Iris pigment epithelial cell (primary cell): ENCODE results near the gene DIS3.
"Not testable (repeated sequence)": the region's sequence is repeated elsewhere in the genome, so short reads cannot be mapped to it uniquely, and the experiment has no call there.

Experiments used
- DNase-seq: peaks from one replicate; pipeline ENCODE4 v3.0.0-alpha.2; 2011; ENCODE audit warnings: low read depth

The DIS3 gene, protein sequence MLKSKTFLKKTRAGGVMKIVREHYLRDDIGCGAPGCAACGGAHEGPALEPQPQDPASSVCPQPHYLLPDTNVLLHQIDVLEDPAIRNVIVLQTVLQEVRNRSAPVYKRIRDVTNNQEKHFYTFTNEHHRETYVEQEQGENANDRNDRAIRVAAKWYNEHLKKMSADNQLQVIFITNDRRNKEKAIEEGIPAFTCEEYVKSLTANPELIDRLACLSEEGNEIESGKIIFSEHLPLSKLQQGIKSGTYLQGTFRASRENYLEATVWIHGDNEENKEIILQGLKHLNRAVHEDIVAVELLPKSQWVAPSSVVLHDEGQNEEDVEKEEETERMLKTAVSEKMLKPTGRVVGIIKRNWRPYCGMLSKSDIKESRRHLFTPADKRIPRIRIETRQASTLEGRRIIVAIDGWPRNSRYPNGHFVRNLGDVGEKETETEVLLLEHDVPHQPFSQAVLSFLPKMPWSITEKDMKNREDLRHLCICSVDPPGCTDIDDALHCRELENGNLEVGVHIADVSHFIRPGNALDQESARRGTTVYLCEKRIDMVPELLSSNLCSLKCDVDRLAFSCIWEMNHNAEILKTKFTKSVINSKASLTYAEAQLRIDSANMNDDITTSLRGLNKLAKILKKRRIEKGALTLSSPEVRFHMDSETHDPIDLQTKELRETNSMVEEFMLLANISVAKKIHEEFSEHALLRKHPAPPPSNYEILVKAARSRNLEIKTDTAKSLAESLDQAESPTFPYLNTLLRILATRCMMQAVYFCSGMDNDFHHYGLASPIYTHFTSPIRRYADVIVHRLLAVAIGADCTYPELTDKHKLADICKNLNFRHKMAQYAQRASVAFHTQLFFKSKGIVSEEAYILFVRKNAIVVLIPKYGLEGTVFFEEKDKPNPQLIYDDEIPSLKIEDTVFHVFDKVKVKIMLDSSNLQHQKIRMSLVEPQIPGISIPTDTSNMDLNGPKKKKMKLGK

DNA sequence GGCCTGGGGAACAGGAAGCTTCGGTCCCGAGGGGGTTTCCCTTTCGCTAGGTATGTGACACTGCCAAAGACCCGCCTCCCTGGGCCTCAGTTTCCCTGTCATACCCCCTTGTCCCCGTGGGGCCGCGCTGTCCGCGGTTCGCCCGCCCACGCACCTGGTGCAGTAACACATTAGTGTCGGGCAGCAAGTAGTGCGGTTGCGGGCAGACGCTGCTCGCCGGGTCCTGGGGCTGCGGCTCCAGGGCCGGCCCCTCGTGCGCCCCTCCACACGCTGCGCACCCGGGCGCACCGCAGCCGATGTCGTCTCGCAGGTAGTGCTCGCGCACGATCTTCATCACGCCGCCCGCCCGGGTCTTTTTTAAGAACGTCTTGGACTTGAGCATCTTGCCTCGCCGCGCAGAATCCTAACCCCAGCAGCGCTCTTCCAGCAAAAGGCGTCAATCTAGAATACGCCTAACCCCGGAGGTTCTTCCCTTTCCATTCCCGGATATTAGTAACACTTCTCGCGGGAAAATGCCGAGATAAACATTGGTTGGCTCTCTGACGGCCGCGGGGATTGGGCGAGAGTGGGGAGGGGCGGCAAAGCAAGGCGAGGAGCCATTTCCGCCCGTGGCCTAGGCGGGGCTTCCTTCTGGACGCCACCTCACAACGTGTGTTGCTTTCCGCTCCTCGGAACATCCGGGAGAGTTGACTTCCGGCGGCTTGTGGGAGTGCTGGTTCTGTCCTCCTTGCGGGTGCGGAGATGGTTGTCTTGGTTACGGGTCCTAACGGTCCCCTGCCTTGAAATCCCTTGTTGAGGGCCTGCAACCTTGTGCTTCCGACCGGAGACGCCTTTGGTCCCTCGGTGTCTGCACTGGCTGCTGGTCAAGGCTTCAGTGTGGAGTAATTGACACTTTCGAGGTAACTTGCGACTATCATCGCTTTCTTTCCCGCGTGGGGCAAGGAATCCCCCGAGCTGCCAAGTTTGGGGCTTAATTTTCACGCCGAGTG lies at the start of gene DIS3, which contains the start of gene PIBF1:
TSS of gene DIS3 (minus strand) at position 450 of the 989 bp plus-strand sequence. CDS start at position 382, 68 bp downstream.
TSS of gene PIBF1 (plus strand) at position 683 of the 989 bp plus-strand sequence. CDS start 1,337 bp downstream, outside the sequence.
- peak; percentile 99 for DNase-seq

DNA sequence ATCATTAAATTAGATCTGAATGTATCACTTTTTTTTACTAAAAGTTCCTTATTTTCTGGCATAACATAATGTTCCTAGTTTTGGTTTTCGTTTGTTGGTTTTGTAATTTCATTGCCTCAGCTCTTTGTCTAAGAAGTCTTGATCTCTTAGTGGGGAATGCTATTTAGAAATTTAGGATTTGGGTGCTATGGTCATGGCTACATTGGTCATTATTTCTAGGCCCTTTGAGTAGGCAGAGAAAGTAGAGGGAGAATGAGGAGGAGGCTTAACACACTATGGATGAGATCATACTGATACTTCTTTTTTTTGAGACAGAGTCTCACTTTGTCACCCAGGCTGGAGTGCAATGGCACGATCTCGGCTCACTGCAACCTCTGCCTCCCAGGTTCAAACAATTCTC lies 42.0 kb upstream of the DIS3 start:
- no peak for DNase-seq

DNA sequence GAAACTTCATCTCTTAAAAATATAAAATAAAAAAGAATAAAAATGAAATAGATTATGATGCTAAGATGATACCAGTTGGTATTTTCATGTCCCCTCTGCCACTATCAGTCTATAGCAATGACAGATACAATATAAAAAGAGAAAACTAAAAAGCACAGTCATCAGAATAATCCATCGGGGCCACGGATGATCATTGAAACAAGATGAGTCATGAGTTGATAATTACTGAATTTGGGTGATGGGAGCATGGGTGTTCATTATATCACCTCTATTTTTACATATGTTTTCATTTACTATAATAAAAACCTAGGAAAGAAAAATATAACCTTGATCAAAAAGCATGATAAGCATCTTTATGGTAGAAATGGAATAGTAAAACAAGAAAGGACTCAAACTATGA lies 41.4 kb upstream of the DIS3 start:
- no peak for DNase-seq

DNA sequence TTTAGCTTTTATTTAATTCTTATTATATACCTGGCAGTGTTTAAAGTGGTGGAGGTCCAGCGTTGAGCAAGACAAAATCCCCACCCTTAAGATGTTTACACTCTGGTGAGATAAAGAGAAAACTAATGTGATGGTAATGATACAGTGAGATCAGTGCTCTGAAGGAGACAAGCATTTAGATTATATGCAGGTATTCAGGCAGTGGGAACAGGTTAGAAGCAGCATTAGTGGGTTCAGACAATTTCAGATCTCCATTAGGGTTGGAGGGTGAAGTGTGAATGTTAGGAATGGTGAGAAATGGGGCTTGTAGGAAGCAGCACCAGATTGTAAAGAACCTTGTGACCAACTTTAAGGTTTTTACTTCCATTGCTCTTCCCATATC lies 39.2 kb upstream of the DIS3 start:
- DNase-seq = no peak

DNA sequence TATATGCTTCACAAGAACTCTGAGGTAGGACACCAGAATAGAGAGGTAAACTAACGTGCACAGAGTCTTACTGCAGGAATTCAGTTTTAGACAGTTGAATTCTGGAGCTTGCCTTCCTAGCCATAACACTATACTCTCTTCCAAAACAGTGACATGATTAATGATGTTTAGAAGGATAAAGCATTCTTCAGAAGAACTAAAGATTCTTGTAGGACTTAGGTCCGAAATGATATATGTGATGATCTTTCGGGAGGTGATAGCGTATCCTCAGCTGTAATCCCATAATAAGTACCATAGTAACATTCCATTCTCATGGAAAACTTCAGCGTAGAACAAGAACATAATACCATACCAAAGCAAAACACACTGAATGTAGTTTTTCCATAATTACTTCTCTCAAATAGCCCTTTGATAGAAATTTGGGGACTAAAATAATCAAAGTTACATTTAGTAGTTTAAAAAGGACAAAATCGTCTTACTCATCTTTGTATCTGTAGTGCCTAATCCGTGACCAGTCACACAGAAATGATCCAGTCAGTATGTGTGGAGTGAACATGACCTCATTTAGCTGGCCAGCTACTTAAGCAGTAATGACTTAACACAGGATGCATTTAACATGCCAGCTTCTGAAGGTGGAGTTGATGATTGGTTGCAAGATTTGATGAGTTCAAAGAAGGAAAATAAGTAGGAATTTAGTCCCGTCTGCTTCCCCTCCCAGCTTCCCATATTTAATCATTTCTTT lies 38.6 kb upstream of the DIS3 start:
- DNase-seq = peak; percentile 80

DNA sequence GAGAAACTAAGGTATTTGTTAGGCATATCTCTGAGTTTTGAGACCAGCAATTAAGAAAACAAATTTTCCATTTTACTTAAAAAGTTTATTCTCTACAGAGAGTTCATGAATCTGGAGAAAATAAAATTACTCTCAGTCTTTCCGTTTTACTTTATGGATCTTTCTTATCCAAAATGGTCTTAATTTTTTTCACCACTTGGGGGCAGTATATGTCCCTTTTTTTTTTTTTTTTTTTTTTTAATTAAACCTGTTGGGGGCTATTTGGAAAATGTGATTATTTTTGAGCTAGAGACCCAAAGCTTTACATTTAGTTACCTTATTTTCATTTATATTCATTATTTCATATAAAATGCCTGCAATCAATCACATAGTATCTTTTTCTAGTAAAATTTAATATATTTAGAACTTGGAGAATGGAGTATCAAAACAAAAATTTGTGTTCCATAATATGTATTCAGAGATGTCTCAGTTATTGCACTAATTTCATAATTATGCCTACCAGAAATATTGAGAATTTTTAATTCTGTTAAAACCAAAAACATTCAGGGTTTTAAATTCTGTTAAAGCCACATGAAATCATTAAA lies 27.3 kb upstream of the DIS3 start:
- no peak for DNase-seq

DNA sequence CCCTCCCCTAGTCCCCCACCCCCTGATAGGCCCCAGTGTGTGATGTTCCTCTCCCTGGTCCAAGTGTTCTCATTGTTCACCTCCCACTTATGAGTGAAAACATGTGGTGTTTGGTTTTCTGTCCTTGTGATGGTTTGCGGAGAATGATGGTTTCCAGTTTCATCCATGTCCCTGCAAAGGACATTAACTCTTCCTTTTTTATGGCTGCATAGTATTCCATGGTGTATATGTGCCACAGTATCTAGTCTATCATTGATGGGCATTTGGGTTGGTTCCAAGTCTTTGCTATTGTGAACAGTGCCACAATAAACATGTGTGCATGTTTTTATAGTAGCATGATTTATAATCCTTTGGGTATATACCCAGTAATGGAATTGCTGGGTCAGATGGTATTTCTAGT lies 24.8 kb upstream of the DIS3 start:
- not testable (repeated sequence) for DNase-seq

DNA sequence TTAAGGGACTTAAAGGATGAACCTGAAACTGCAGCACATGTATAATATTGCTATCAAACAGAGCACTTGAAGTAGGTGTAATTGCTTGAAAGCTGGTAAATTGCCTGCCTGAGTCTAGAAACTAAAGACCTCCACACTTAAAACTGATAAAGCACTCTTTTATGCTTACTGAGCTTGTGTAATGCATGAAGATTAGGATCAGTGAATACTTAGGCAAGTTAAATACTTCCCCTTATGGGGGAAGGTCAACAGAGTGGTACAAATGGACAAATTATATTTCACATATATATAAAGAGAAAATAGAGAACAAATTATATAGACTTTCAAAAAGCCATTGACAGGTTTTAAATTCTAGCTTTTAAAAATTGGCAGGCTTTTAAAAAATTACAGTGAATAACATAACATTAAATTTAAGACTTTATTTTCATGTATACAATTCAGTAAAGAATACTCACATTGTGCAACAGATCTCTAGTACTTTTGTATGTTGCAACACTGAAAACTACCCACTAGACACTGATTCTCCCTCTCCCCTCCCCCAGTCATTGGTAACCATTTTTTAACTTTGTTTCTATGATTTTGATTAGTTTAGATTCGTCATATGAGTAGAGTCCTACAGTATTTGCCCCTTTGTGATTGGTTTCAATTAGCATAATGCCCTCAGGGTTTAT lies 24.1 kb upstream of the DIS3 start:
- peak; percentile 52 for DNase-seq

DNA sequence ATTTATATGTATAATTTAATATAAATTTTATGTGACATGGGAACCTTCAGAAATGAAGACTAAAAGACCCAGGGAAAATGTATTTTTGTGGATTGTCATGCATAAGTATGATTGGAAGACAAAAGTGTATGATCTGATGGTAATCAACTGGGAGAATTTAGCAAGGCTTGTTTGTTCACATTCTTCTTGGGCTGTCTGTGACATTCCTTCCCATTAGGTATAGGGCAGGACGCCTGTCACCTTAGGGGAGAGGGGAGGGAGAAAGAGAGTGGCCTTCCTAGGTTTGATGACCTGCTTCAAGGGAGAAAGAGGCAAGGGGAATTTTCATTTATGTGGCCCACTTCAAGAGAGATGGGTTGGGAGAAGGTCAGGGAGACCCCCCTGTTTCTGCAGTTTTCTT lies 22.6 kb upstream of the DIS3 start:
- DNase-seq = no peak

DNA sequence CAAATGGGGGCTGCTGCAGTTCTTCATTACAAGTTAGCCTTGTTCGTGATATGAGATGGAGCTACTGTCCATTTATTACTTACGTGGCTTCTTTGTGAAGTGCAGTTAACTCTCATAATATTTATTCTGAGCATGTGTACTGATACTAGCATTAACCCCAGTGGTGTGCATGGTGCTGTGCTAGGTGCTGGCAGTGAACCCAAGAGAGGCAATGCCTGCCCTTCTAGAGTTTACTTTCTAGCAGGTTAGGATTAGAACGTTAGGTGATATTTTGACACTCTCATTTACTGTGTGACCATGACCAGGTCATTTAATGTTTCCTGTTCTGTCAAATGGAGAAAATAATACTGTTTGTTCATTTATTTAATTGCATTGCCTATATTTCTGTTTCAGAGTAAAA lies 17.1 kb upstream of the DIS3 start:
- no peak for DNase-seq

DNA sequence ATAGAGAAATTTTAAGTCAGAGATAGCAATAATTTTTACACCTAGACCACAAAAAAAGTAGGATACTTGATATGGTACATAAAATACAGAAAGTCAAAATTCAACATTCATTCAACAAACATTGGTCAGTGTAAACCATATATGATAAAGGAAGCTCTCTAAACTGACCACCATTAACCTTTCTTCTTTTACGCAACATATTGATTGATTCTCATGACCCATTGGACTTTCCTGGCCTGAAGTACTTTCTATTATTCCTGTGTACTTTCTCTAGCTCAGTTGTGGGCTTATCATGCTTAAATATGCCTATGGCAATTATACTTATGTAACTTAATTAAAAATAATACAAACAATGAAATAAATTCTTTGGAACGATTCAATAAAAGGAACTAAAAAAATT lies 10.9 kb upstream of the DIS3 start:
- DNase-seq = no peak

DNA sequence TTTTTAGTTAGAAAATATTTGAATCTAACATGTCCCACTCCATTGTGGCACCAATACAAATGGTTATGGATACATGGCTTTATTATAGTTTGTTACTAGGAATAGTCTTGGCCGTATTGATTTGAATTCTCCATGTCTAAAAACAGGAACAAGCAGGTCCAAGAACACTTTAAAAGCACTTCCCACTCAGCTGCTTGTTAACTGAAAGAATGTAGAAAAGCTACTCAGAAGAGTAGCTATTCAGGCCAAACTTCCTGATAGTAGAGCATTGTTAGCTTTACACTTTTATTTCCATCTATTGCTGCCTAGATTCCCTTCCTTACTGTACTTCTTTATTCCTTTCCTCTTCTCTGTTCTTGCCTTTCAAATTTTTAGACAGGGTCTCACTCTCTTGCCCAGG lies 7.1 kb upstream of the DIS3 start:
- DNase-seq = no peak

DNA sequence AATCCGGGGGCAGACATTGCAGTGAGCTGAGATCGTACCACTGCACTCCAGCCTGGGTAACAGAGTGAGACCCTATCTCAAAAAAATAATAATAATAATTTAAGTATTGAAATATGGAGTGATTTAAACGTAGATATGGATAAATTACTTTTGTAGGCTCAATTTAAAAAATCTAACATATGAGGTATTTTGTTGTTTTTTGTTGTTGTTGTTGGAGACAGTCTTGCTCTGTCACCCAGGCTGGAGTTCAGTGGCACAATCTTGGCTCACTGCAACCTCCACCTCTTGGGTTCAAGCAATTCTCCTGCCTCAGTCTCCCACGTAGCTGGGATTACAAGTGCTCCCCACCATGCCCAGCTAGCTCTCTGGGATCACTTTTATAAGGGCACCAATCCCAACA lies 3.0 kb upstream of the DIS3 start:
- DNase-seq = not testable (repeated sequence)

DNA sequence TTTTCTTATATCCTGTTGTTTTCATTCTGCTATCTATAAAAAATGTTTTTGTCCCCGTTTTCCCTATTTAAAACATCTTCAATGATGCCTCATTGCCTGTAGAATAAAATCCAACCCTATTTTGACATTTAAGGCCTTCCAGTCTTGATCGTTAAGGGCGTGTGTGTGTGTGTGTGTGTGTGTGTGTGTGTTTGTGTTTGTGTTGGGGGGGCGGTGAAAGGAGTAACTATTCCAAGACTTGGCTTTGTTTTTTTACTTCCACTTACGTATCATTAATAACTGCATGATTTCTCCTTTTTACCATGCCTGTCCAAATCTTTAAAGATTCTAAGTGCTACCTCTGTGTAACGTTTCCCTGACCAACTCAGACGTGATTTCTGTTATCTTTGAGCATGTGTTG lies 1.0 kb upstream of the DIS3 start:
- peak; percentile 33 for DNase-seq

DNA sequence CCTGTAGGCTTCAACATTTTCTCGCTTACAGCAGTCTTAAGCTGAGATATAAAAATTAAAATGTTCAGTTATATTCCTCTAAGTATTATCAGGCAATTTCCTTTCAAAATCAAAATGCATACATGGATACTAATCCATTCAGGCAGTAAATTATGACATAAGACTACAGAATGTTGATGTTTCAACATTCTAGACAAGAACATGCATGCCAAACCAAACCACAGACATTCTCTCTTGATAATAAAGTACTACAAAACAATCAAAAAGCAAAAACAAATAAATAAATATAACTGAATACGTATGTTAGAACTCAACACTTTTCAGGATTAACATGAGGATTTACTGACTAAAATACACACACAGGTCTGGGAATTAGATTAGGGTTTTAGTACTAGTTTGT lies 7.7 kb downstream of the DIS3 start:
- DNase-seq = peak; percentile 83

DNA sequence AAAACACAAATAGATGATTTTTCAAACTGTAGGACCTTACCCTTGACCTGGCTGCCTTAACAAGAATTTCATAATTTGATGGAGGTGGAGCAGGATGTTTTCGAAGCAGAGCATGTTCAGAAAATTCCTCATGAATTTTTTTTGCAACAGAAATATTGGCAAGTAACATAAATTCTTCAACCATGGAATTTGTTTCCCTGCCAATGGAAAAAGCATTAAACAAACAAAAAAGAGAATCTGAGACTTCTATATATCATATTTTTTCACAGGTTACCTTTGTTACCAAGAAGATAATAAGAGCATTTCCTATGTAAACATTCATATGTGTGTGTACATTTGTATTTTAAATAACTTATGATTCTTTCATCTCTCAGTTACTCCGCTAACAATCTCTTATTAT lies 18.3 kb downstream of the DIS3 start:
- DNase-seq = peak; percentile 43

DNA sequence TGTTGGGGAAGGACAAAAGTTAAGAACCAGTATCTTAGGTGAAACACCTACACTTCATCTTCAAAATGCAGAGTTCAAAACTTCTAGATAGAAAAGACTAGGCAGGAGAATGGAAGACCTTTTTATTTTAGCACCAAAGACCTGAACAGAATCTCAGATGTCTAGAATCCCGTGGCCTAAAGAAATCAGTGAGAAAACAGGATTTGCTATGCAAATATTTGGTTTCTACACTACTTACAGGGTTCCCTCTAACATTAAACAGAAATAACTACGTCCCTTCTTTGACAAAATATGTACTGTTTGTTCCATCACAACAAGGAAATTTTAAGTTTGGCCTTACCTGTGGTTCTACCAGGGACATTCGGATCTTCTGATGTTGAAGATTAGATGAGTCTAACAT lies 21.5 kb downstream of the DIS3 start:
- no peak for DNase-seq

DNA sequence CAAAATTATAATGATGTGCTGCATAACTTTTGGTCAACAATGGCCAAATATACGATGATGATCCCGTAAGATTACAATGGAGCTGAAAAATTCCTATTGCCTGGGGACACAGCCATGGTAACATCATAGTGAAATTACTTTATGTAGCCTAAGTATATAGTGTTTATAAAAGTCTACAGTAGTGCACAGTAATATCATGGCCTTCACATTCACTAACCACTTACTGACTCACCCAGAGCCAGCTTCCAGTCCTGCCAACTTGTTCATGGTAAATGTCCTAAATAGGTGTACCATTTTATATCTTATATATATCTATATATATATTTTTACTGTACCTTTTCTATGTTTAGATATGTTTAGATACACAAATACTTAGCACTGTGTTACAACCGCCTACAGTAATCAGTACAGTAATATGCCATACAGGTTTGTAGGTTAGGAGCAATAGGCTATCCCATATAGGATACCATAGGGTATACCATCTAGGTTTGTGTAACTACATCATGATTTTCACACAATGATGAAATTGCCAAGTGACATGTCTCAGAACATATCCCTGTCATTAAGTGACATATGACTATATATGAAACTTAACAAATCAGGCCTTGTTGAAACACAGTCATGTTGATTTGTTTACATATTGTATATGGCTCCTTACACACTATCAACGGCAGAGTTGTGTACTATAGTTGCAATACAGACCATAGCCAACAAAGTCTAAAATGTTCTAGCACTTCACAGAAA lies 23.7 kb downstream of the DIS3 start:
- peak; percentile 15 for DNase-seq

DNA sequence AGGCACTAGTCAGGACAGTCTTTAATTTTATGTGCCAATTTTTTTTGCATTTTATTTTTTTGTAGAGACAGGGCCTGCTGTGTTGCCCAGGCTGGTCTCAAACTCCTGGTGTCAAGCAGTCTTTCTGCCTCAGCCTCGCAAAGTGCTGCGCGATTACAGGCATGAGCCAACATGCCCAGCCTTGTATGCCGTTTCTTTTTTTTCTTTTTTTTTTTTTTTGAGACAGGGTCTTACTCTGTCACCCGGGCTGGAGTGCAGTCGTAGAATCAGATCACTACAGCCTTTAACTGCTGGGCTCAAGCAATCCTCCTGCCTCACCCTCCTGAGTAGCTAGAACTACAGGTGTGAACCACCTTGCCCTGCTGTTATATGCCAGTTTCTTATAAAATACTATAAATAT lies 27.6 kb downstream of the DIS3 start:
- no peak for DNase-seq
